ENCODE measurements around the gene ACBD4.

Gene ACBD4

GRCh38 chr17:45135192-45135977 lies at the start of gene ACBD4:
Gene ACBD4 (plus strand): TSS chr17:45135687. CDS start chr17:45136145, 458 bp downstream.
- DNase-seq, result peak; percentile 99

GRCh38 chr17:45086391-45086790 lies 49.1 kb upstream of the ACBD4 start:
- DNase-seq, result no peak

- no peak for DNase-seq
Observed at GRCh38 chr17:45086865-45087503, 48.5 kb upstream of the ACBD4 start.

GRCh38 chr17:45087504-45087975 lies 47.9 kb upstream of the ACBD4 start:
- DNase-seq, result no peak

GRCh38 chr17:45087978-45088377 lies 47.5 kb upstream of the ACBD4 start:
- no peak for DNase-seq

GRCh38 chr17:45088741-45089140 lies 46.7 kb upstream of the ACBD4 start:
- no peak for DNase-seq

GRCh38 chr17:45090711-45091110 lies 44.8 kb upstream of the ACBD4 start:
- no peak for DNase-seq

GRCh38 chr17:45091778-45092425 lies 43.6 kb upstream of the ACBD4 start:
- DNase-seq, result no peak

GRCh38 chr17:45092911-45093430 lies 42.5 kb upstream of the ACBD4 start:
- no peak for DNase-seq

GRCh38 chr17:45093444-45094110 lies 41.9 kb upstream of the ACBD4 start:
- no peak for DNase-seq

GRCh38 chr17:45096141-45096540 lies 39.3 kb upstream of the ACBD4 start:
- DNase-seq, result peak; percentile 43

GRCh38 chr17:45096926-45097325 lies 38.6 kb upstream of the ACBD4 start:
- DNase-seq, result no peak

- no peak for DNase-seq
Observed at GRCh38 chr17:45098081-45098868, 37.2 kb upstream of the ACBD4 start.

GRCh38 chr17:45098869-45099616 lies 36.4 kb upstream of the ACBD4 start:
- peak; percentile 80 for DNase-seq

- DNase-seq, result no peak
Observed at GRCh38 chr17:45101546-45101882, 34.0 kb upstream of the ACBD4 start.

- no peak for DNase-seq
Observed at GRCh38 chr17:45101883-45102811, 33.3 kb upstream of the ACBD4 start.

GRCh38 chr17:45102856-45103255 lies 32.6 kb upstream of the ACBD4 start:
- DNase-seq, result no peak

GRCh38 chr17:45103269-45103795 lies 32.2 kb upstream of the ACBD4 start:
- DNase-seq, result no peak

- DNase-seq, result no peak
Observed at GRCh38 chr17:45104029-45104428, 31.5 kb upstream of the ACBD4 start.

GRCh38 chr17:45104497-45104896 lies 31.0 kb upstream of the ACBD4 start:
- no peak for DNase-seq
